H1 (cell line): Measurements from ENCODE around the gene DOCK1. TPM values are rescaled to one million over a fixed set of nuclear protein-coding genes. Genes with fewer than 3 reads are reported as not detected.

Experiments used
- CTCF ChIA-PET: fragments of 300-600 bp; sonication (Branson Sonifier 250); formaldehyde crosslinking; loops from one replicate; lab custom pipeline; 2021; ENCODE audit not compliant: partially characterized antibody; lab: Charles Lee
- POLR2A ChIA-PET: fragments of 300-600 bp; sonication (Branson Sonifier 250); formaldehyde crosslinking; loops from one replicate; lab custom pipeline; 2021; ENCODE audit warnings: inconsistent platforms; ENCODE audit not compliant: partially characterized antibody; lab: Charles Lee
- DNase-seq, 2 experiments: peaks; one replicate each; pipeline versions ENCODE4 v3.0.0 to v3.0.0-alpha.2; 2010 to 2022; ENCODE audit warnings: low spot score in 2 of 2, low read depth in 1 of 2, mixed read lengths in 1 of 2
- FAIRE-seq: peaks from 2 replicates; lab custom pipeline; 2011; peaks lifted over from hg19 to GRCh38; lab: Jason Lieb, UNC
- H2AFZ ChIP-seq: 2 replicates; pipeline ENCODE4 v1.8.1; 2012; ENCODE audit warnings: low read length, inconsistent platforms
- H2AK5ac ChIP-seq: 2 replicates; pipeline ENCODE4 v1.6.1; 2013; ENCODE audit warnings: low read depth, low read length
- H2BK120ac ChIP-seq: replicated peaks from 2 replicates; pipeline ENCODE3; 2013; ENCODE audit warnings: low read depth, low read length, inconsistent platforms
- H2BK12ac ChIP-seq: 2 replicates; pipeline ENCODE4 v1.6.1; 2013; ENCODE audit warnings: low read depth, low read length
- H2BK15ac ChIP-seq: 2 replicates; pipeline ENCODE4 v1.6.1; 2013; ENCODE audit warnings: low read length
- H2BK20ac ChIP-seq: 2 replicates; pipeline ENCODE4 v1.6.1; 2013; ENCODE audit warnings: low read length
- H2BK5ac ChIP-seq: 2 replicates; pipeline ENCODE4 v1.6.1; 2013; ENCODE audit warnings: low read depth, low read length
- H3K14ac ChIP-seq: 2 replicates; pipeline ENCODE4 v1.6.1; 2013; ENCODE audit warnings: inconsistent platforms; ENCODE audit not compliant: insufficient read length
- H3K18ac ChIP-seq: 2 replicates; pipeline ENCODE4 v1.6.1; 2013; ENCODE audit warnings: low read length; ENCODE audit errors: extremely low read depth
- H3K23ac ChIP-seq: 2 replicates; pipeline ENCODE4 v1.6.1; 2013; ENCODE audit warnings: inconsistent platforms; ENCODE audit not compliant: insufficient read length
- H3K23me2 ChIP-seq: 2 replicates; pipeline ENCODE4 v1.6.1; 2013; ENCODE audit warnings: low read depth, low read length
- H3K27ac ChIP-seq: 2 replicates; pipeline ENCODE4 v1.6.1; 2011; ENCODE audit warnings: low read depth, low read length, inconsistent platforms
- H3K27me3 ChIP-seq, 4 experiments: replicated peaks in 1 of 4; 1 replicate in 1 of 4; 2 replicates in 3 of 4; pipeline versions ENCODE4 v1.6.1 to v1.8.1; 2011 to 2013; ENCODE audit warnings: low read length in 3 of 4, mild to moderate bottlenecking in 3 of 4, inconsistent platforms in 2 of 4, mixed read lengths in 2 of 4, moderate library complexity in 1 of 4; ENCODE audit not compliant: control insufficient read depth in 3 of 4, insufficient read depth in 3 of 4; ENCODE audit errors: extremely low read depth in 1 of 4
- H3K36me3 ChIP-seq, 4 experiments: 2 replicates each; pipeline versions ENCODE4 v1.6.1 to v1.8.1; 2011 to 2013; ENCODE audit warnings: mild to moderate bottlenecking in 4 of 4, low read length in 3 of 4, moderate library complexity in 2 of 4, control low read depth in 1 of 4, inconsistent platforms in 1 of 4; ENCODE audit not compliant: insufficient read depth in 4 of 4, control insufficient read depth in 2 of 4
- H3K4ac ChIP-seq: replicated peaks from 2 replicates; pipeline ENCODE3; 2013; ENCODE audit warnings: low read length, low read depth, mixed read lengths, inconsistent platforms; ENCODE audit not compliant: insufficient read length
- H3K4me1 ChIP-seq, 4 experiments: replicated peaks in 1 of 4; 1 replicate in 1 of 4; 2 replicates in 3 of 4; pipeline versions ENCODE4 v1.6.1 to v1.8.1; 2011 to 2013; ENCODE audit warnings: low read length in 3 of 4, inconsistent platforms in 2 of 4, mixed read lengths in 1 of 4; ENCODE audit not compliant: insufficient read depth in 4 of 4, control insufficient read depth in 3 of 4
- H3K4me2 ChIP-seq, 2 experiments: 2 replicates each; pipeline versions ENCODE4 v1.6.1 to v1.8.1; 2011 to 2013; ENCODE audit warnings: low read depth in 2 of 2, low read length in 2 of 2, control low read depth in 1 of 2, inconsistent platforms in 1 of 2, mild to moderate bottlenecking in 1 of 2; ENCODE audit not compliant: insufficient read depth in 1 of 2
- H3K4me3 ChIP-seq, 4 experiments: fragments of 200-600, 300-600 bp in 1 of 4; sonication (generic), shearing (Covaris generic), sonication (Bioruptor Twin) in 1 of 4; 2 replicates each; pipeline versions ENCODE4 v1.5.1 to v1.8.1; 2011 to 2016; ENCODE audit warnings: low read length in 4 of 4, low read depth in 3 of 4, control low read depth in 2 of 4, inconsistent platforms in 2 of 4, mild to moderate bottlenecking in 2 of 4, mixed read lengths in 1 of 4, moderate library complexity in 1 of 4; ENCODE audit not compliant: insufficient read depth in 2 of 4; ENCODE audit errors: extremely low read depth in 1 of 4
- H3K56ac ChIP-seq: replicated peaks from 2 replicates; pipeline ENCODE3; 2013; ENCODE audit warnings: low read depth, mild to moderate bottlenecking, mixed read lengths, low read length, inconsistent platforms; ENCODE audit not compliant: insufficient read length
- H3K79me1 ChIP-seq: 2 replicates; pipeline ENCODE4 v1.6.1; 2013; ENCODE audit warnings: low read depth, low read length, control low read depth
- H3K79me2 ChIP-seq, 2 experiments: 2 replicates each; pipeline versions ENCODE4 v1.6.1 to v1.8.1; 2012 to 2013; ENCODE audit warnings: low read length in 2 of 2, mild to moderate bottlenecking in 2 of 2, inconsistent platforms in 1 of 2; ENCODE audit not compliant: insufficient read depth in 2 of 2, control insufficient read depth in 1 of 2
- H3K9ac ChIP-seq, 4 experiments: replicated peaks in 1 of 4; 1 replicate in 1 of 4; 2 replicates in 3 of 4; pipeline versions ENCODE4 v1.6.1 to v1.8.1; 2011 to 2013; ENCODE audit warnings: low read depth in 3 of 4, low read length in 3 of 4, control low read depth in 2 of 4, mild to moderate bottlenecking in 2 of 4, moderate library complexity in 2 of 4, inconsistent platforms in 1 of 4; ENCODE audit errors: extremely low read depth in 1 of 4
- H3K9me3 ChIP-seq, 2 experiments: 2 replicates each; pipeline versions ENCODE4 v1.6.1 to v1.8.1; 2012 to 2013; ENCODE audit warnings: mild to moderate bottlenecking in 2 of 2, moderate library complexity in 2 of 2, control low read depth in 1 of 2, inconsistent platforms in 1 of 2, low read depth in 1 of 2, low read length in 1 of 2, mixed read lengths in 1 of 2; ENCODE audit not compliant: insufficient read depth in 2 of 2
- H4K20me1 ChIP-seq, 2 experiments: replicated peaks in 1 of 2; 2 replicates each; pipeline versions ENCODE3 to v1.8.1; 2011 to 2013; ENCODE audit warnings: inconsistent platforms in 2 of 2, low read length in 2 of 2, mild to moderate bottlenecking in 1 of 2; ENCODE audit not compliant: insufficient read depth in 2 of 2, control insufficient read depth in 1 of 2
- H4K5ac ChIP-seq: 2 replicates; pipeline ENCODE4 v1.6.1; 2013; ENCODE audit warnings: low read length, low read depth, mixed read lengths, inconsistent platforms; ENCODE audit not compliant: insufficient read length
- H4K8ac ChIP-seq: 2 replicates; pipeline ENCODE4 v1.8.0; 2013; ENCODE audit warnings: mild to moderate bottlenecking, moderate library complexity, low read length, inconsistent platforms; ENCODE audit not compliant: insufficient read depth; ENCODE audit errors: extremely low read depth
- H4K91ac ChIP-seq: replicated peaks from 2 replicates; pipeline ENCODE3; 2013; ENCODE audit warnings: low read length, mixed read lengths, inconsistent platforms; ENCODE audit not compliant: insufficient read length
- CBX5 ChIP-seq: fragments of 300-800, 300-1000 bp; sonication (generic); IDR thresholded peaks from 2 replicates; pipeline ENCODE4 v1.7.1; 2016; ENCODE audit warnings: antibody characterized with exemption, low read length, low read depth
- CBX8 ChIP-seq: fragments of 300-800, 300-1000 bp; sonication (generic); IDR thresholded peaks from 2 replicates; pipeline ENCODE4 v1.7.1; 2016; ENCODE audit warnings: low read depth, low read length, borderline replicate concordance
- POLR2A ChIP-seq, 2 experiments: IDR thresholded peaks; 1 replicate in 1 of 2; 2 replicates in 1 of 2; pipeline ENCODE4 v1.6.1; 2011; ENCODE audit warnings: low read depth in 2 of 2, low read length in 2 of 2, mild to moderate bottlenecking in 2 of 2; ENCODE audit errors: control extremely low read depth in 1 of 2
- SAP30 ChIP-seq: fragments of 300-600 bp; sonication (generic); IDR thresholded peaks from 2 replicates; pipeline ENCODE4 v1.7.1; 2012; ENCODE audit warnings: low read length, moderate library complexity, mild to moderate bottlenecking, inconsistent platforms; ENCODE audit not compliant: insufficient read depth, insufficient replicate concordance
- SIN3A ChIP-seq, 2 experiments: IDR thresholded peaks in 1 of 2; conservative IDR thresholded peaks in 1 of 2; 2 replicates each; pipeline ENCODE4 v1.6.1; 2011 to 2012; ENCODE audit warnings: low read length in 2 of 2, improper control_type of control experiment in 1 of 2, low read depth in 1 of 2, mild to moderate bottlenecking in 1 of 2
- SP4 ChIP-seq: IDR thresholded peaks from 2 replicates; pipeline ENCODE4 v1.6.1; 2012; ENCODE audit warnings: low read length, inconsistent platforms
- WGBS, 2 experiments: shearing (Covaris generic) in 1 of 2; methylation state at CpG; one replicate each; pipeline versions ENCODE4 v1.1.6 to v1.1.7; 2013 to 2015; ENCODE audit warnings: low lambda C conversion rate in 2 of 2, mixed read lengths in 2 of 2, inconsistent platforms in 1 of 2, low coverage in 1 of 2, missing lambda C conversion rate in 1 of 2; ENCODE audit not compliant: insufficient replicate concordance in 2 of 2, insufficient coverage in 1 of 2, insufficient read length in 1 of 2; ENCODE audit errors: extremely low coverage in 1 of 2, missing lambda C conversion rate in 1 of 2; 5-methylcytosine and 5-hydroxymethylcytosine counted together
- polyA plus RNA-seq, 7 experiments: library from polyadenylated mRNA; depleted of rRNA in 3 of 7; stranded (reverse) in 5 of 7; unstranded in 2 of 7; fragments of >200 nt in 5 of 7; fragments of 200-250 nt in 2 of 7; gene quantifications; 1 replicate in 5 of 7; 2 replicates in 1 of 7; 4 replicates in 1 of 7; pipeline versions ENCODE4 v1.2.1 to v1.2.3, GENCODE V29; 2011 to 2013; ENCODE audit warnings: missing spikeins in 2 of 7, mixed read lengths in 2 of 7
- total RNA-seq: library from RNA; stranded (reverse); fragmentation: NEBNext Ultra II Directional; extraction: Animal tissue kit (Norgen Biotek cat#: 25700); gene quantifications from 2 replicates; pipeline ENCODE4 v1.2.1, GENCODE V29; 2021
- TF ChIP-seq, protein P1 (sequence below): IDR thresholded peaks from 2 replicates; pipeline ENCODE4 v1.6.1; 2011; ENCODE audit warnings: low read length, improper control_type of control experiment

Gene DOCK1
- total and polyA plus RNA-seq, 2 of the 8 experiments (the other 6 are each of a cell fraction or from before 2014, with no cell fraction given), result 11.6 to 53.0 TPM

DNA sequence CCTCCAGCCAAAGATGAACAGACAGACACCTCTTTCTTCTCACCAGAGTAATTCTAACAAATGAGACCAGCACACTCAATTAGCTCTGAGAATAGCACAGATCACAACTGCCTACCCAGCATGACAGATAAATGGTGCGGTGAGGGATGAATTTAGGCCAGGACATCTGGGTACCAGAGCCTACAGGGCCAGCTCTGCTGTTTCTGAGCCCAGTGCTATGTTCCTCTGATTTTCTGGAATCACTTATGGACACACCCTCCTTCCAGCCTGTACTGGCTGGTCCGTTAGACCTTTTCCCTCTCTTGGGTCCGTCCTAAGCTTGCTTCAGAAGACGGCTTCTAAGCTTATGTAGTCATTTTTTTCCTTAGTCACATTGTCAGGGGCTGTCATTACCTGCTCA, 217.6 kb downstream of the DOCK1 start:
- H3K4me1 ChIP-seq, result no peaks in the 10 kb centered on the region
- no peak overlapping the region for H2BK15ac ChIP-seq
- H3K27me3 ChIP-seq, result no peaks in the 10 kb centered on the region
- no peak overlapping the region for H2AFZ ChIP-seq
- no peaks in the 10 kb centered on the region for H3K79me2 ChIP-seq
- no peak overlapping the region for H3K23ac ChIP-seq
- H3K79me1 ChIP-seq, result no peaks in the 10 kb centered on the region; the same call in 1 of the 2 replicates
- no peak overlapping the region for H2BK5ac ChIP-seq
- H2BK120ac ChIP-seq, result no peak overlapping the region
- H2BK20ac ChIP-seq, result no peak overlapping the region
- no peak overlapping the region for H3K18ac ChIP-seq
- H3K56ac ChIP-seq, result no peak overlapping the region
- H3K4me2 ChIP-seq, result no peak overlapping the region
- H2BK12ac ChIP-seq, result no peak overlapping the region
- ChIA-PET POLR2A (no interaction called here), CTCF (interaction anchor here (0.7 kb wide), 1 partner anchor 11 kb away, joined by 3 read pairs; no protein-coding TSS in a partner anchor)
- no peak overlapping the region for H3K27ac ChIP-seq
- DNase-seq, result no peak
- H4K5ac ChIP-seq, result no peak overlapping the region
- no peak overlapping the region for H3K14ac ChIP-seq
- H2AK5ac ChIP-seq, result no peak overlapping the region
- WGBS, 2 experiments, result 69% methylated on average over 4 of the region's 4 CpGs; no CpG with 5 or more reads in 1 of the 2 experiments
- FAIRE-seq, result no peak
- no peak overlapping the region for H3K4me3 ChIP-seq
- no peak overlapping the region for H3K9ac ChIP-seq
- H3K4ac ChIP-seq, result no peak overlapping the region
- H4K91ac ChIP-seq, result no peak overlapping the region
- H3K23me2 ChIP-seq, result no peaks in the 10 kb centered on the region
- peaks cover 0 to 3% (median 1%) of the 10 kb centered on the region in 4 experiments; a peak in 3 of 8 replicates for H3K36me3 ChIP-seq
- peaks cover 0 to 2% of the 10 kb centered on the region in 2 experiments for H4K20me1 ChIP-seq
- H4K8ac ChIP-seq, result no peak overlapping the region
- H3K9me3 ChIP-seq, result no peaks in the 10 kb centered on the region
- TF ChIP-seq SP4 (no peak), POLR2A (IDR thresholded peaks at IDR 0.05; ENCODE audit: control extremely low read depth in 1 of 2, low read depth in 2 of 2, low read length in 2 of 2) (no peak), SIN3A (conservative IDR thresholded peaks at IDR 0.05 in 1 of 2, IDR thresholded peaks at IDR 0.05 in 1 of 2; ENCODE audit: low read depth in 1 of 2, low read length in 2 of 2) (no peak), CBX5 (no peak), CBX8 (no peak), SAP30 (no peak)
- TF ChIP-seq, protein P1, sequence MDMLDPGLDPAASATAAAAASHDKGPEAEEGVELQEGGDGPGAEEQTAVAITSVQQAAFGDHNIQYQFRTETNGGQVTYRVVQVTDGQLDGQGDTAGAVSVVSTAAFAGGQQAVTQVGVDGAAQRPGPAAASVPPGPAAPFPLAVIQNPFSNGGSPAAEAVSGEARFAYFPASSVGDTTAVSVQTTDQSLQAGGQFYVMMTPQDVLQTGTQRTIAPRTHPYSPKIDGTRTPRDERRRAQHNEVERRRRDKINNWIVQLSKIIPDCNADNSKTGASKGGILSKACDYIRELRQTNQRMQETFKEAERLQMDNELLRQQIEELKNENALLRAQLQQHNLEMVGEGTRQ, result no peak
